ENCODE results near the gene SKI. TPM values are rescaled to one million over a fixed set of nuclear protein-coding genes. Genes with fewer than 3 reads are reported as not detected.
A peak's percentile ranks its signal among the peaks of the same experiment; 100 is the strongest.

Gene SKI
- total RNA-seq, 3 donors from 2014 or later = 43.8 to 45.2 (median 44.7) TPM

DNA sequence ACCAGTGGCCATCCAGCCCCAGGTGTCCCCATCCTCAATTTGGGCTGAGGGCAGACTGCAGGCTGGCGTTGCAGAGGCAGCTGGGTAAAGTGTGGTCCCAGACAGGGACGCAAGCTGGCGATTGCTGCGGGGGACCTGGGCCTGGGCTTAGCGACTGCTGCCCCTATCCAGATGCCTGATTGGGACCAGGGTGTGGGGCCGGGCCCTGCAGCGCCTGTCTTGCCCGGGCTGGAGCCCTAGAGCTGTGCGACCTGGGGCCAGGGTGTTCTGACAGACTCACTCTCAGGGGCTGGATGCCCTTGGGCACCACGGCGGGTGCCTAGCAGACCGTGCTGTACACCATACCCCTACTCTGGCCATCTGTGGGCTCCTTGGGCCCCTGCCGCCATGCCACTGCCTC is 17.3 kb upstream of the SKI start:
- H3K36me3 Mint-ChIP-seq (ENCODE audit: insufficient read depth) = no peaks in the 10 kb centered on the region
- H3K4me3 Mint-ChIP-seq = no peak overlapping the region
- H3K27me3 Mint-ChIP-seq (ENCODE audit: low read depth) = no peaks in the 10 kb centered on the region
- no peaks in the 10 kb centered on the region for H3K9me3 Mint-ChIP-seq
- peaks cover 8% of the 10 kb centered on the region for H3K4me1 Mint-ChIP-seq (ENCODE audit: low read depth)
- no peak for ATAC-seq
- DNase-seq = no peak

DNA sequence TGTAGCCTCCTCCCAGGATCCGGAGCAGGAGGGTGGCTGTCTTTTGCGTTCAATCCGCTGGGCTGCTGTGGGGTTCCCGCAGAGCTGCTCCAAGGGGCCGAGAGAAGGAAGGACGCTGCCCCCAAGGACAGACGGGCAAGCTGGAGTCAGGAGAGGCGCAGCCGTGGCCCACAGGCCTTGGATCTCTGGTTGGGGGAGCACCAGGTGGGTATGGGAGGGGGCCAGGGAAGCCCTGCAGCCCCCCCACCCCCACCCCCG is 15.9 kb upstream of the SKI start:
- no peak overlapping the region for H3K4me3 Mint-ChIP-seq
- H3K4me1 Mint-ChIP-seq (ENCODE audit: low read depth) = peaks cover 8% of the 10 kb centered on the region
- no peak for ATAC-seq

DNA sequence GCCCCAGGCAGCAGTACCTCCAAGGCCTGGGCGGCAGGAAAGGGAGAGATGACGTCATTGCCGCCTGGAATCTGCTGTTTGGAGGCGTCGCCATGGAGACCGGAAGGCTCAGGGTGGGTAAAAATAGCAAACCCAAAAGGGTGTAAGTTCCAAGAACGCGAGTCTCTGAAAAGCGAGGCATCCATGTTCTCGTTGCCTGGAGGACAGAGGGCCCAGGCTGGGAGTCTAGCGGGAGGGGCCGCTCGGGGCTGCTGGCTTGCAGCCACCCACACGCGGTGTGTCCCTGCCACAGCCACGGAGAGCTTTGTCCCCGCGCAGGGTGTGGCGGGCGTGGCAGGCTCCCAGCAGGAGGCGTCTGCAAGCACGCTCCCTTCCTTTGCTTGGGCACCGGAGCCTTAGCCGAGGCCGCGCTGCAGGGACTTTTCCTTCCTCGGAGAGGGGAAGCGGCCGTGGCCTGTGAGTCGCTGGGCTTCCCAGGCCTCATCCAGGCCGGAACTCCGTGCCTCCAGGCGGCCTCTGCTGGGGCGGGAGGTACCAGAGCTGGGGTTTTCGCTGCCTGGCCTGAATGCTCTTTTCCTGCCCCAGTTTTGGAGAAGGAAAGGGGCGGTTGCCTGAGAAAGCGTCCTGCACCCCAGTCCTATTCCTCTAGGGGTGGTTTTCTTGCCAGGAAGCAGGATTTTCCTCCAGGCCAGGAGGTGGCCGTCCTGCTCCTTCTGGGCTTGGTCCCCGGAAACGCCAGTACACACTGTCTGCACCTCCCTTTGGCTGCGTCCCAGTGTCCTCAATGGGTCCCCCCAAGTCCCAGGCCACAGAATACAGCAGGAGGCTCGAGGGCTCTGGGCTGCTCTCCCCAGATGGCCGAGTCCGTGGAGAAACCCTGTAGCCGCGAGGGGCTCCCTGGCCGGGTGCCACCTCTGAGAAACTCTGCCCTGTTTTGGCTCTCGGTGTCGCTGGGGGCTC is 15.3 kb upstream of the SKI start:
- peaks cover 8% of the 10 kb centered on the region for H3K4me1 Mint-ChIP-seq (ENCODE audit: low read depth)
- ATAC-seq (peak; percentile 74 to 81), DNase-seq (no peak)
- H3K36me3 Mint-ChIP-seq (ENCODE audit: insufficient read depth) = no peaks in the 10 kb centered on the region
- H3K27me3 Mint-ChIP-seq (ENCODE audit: low read depth) = no peaks in the 10 kb centered on the region
- H3K9me3 Mint-ChIP-seq = no peaks in the 10 kb centered on the region
- no peak overlapping the region for H3K4me3 Mint-ChIP-seq

More for the DNA sequence above, 15.9 kb upstream of the SKI start:
- Mint-ChIP-seq H3K9me3 (no peaks in the 10 kb centered on the region), H3K36me3 (ENCODE audit: insufficient read depth) (no peaks in the 10 kb centered on the region), H3K27me3 (ENCODE audit: low read depth) (no peaks in the 10 kb centered on the region)
- DNase-seq = no peak

DNA sequence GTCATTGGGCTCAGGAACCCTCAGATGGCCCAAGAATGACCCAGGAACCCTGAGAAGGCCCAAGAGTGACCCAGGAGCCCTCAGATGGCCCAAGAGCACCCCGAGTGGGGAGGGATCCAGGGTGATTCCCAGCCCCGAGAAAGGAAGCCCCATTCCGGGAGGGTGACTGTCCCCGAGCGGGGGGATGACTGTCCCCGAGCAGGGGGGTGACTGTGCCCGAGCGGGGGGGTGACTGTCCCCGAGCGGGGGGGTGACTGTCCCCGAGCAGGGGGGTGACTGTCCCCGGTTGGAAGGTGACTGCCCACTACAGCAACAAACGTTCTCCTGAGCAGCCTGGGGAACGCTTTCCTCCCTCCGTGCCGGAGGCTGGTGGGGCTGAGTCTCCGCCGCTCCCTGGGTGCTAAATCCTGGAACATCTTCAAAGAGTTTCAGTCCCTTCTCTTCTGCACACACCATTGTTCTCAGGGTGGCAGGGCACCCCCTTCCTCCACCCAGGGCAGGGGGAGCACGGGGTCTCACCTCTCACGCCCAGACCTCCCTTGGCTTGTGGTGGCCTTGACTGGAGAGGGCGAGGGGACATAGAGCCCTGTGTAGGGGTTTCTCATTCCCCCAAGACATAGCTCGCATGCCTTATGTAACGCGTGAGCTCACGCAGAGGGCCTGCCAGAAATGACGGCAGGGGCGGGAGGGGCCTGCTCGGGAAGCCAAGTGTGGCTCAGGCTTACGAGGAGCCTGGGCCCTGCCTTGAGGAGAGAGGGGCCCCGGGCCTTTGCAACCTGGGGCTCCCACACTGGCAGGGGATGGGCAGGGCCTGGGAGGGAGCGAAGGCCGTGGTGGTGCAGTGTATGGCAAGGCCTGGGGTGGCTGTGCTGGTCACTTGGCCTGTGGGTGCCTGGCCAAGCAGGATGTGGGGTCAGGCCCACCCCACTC is 14.3 kb upstream of the SKI start:
- Mint-ChIP-seq H3K4me1 (ENCODE audit: low read depth) (peaks cover 8% of the 10 kb centered on the region), H3K36me3 (ENCODE audit: insufficient read depth) (no peaks in the 10 kb centered on the region), H3K9me3 (peaks cover 3% of the 10 kb centered on the region), H3K4me3 (no peak overlapping the region), H3K27me3 (ENCODE audit: low read depth) (no peaks in the 10 kb centered on the region)
- no peak for ATAC-seq
- no peak for DNase-seq

DNA sequence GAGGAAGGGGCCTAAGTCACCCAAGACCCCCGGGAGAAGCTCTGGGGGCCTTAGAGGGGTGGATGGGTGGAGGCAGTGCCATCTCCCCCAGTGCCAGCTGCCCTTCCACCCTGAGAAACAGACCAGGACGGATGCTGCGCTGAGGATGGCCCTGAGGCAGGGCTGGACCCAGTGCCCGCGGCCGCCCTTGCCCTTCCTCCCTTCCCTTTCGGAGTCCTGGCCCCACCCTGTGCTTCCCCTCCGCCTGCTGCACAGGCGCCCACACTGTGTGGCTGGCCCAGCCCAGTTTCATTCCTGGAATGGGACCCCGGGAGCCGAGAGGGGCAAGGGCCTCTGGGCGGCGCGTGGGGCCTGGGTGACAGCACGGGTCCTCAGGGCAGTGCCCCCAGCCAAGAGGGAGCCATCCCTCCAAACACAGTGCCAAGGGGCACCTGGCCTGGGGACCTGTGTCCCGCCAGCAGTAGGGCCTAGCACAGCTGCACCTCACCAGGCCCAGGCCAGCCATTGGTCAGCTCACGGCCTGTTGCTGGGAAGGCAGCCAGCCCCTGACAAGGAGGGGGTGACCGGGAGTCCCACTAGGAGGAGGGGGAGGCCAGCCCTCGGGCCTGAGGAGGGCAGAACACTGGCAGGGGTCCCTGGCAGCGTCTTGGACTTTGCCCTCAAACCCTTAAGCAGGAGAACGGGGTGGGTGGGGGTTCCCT is 13.4 kb upstream of the SKI start:
- Mint-ChIP-seq H3K4me1 (ENCODE audit: low read depth) (peaks cover 8% of the 10 kb centered on the region), H3K27me3 (ENCODE audit: low read depth) (no peaks in the 10 kb centered on the region), H3K9me3 (peaks cover 8% of the 10 kb centered on the region), H3K36me3 (ENCODE audit: insufficient read depth) (no peaks in the 10 kb centered on the region), H3K4me3 (no peak overlapping the region)
- ATAC-seq = no peak
- no peak for DNase-seq

DNA sequence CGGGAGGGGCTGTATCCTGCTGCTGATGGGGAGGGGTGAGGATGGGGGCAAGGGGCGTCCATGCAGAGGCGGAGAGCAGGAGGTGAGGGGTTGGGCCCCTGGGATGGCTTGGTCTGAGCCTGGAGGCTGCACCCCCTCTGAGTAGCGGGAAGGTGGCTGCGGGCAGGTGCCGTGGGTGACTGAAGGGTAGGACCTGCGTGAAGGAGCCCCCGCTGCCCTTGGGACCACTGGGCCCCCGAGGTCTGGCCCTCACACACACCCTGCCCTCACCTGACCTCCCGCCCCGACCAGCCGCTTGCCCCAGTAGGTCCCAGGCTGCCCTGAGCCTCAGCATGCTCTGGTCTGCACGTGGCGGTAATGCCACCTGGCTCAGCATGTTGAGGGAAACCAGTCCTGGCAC is 12.8 kb upstream of the SKI start:
- no peaks in the 10 kb centered on the region for H3K36me3 Mint-ChIP-seq (ENCODE audit: insufficient read depth)
- peaks cover 8% of the 10 kb centered on the region for H3K4me1 Mint-ChIP-seq (ENCODE audit: low read depth)
- H3K27me3 Mint-ChIP-seq (ENCODE audit: low read depth) = no peaks in the 10 kb centered on the region
- ATAC-seq (no peak), DNase-seq (no peak)
- H3K9me3 Mint-ChIP-seq = peaks cover 8% of the 10 kb centered on the region
- H3K4me3 Mint-ChIP-seq = no peak overlapping the region

DNA sequence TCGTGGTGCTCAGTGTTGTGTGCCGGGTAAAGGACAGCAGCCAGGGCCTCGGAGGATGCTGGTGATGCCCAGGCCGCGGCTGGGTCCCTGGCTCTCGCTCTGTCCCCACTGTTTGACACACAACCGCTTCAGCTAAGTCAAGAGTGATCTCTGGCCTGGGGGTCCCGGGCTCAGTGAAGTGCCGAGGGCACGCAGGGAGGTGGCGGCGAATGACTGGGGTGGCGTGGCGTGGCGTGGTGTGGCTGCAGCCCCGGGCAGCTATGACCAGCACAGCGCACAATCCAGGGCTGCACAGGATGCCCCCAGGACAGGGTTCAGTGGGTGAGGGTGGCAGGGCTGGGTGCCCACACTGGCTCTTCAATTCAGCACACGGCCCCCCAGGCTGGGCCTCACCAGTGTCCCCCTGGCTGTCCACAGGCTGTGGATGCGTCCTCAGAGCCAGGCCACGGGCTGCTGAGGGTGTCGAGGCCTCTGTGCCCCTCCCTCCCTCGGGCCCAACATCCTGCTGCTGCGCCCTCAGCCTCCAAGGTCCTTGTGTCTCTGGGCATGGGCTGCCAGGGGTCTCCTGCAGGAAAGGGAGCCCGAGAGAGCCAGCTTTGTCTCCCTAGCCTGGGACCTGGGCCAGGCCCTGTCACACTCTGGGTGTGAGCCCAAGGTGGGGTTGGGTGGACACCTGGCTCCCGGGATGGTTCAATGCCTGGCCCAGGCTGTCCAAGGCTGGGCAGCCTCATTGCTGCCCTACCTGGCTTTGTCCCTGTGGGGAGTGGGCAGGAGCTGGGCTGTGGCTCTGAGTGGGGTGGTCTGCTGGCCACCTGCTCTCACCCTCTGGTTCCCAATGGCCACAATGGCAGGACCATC is 12.0 kb upstream of the SKI start:
- Mint-ChIP-seq H3K9me3 (peaks cover 8% of the 10 kb centered on the region), H3K27me3 (ENCODE audit: low read depth) (no peaks in the 10 kb centered on the region), H3K4me1 (ENCODE audit: low read depth) (peaks cover 8% of the 10 kb centered on the region), H3K36me3 (ENCODE audit: insufficient read depth) (no peaks in the 10 kb centered on the region), H3K4me3 (no peak overlapping the region)
- ATAC-seq (no peak), DNase-seq (no peak)

DNA sequence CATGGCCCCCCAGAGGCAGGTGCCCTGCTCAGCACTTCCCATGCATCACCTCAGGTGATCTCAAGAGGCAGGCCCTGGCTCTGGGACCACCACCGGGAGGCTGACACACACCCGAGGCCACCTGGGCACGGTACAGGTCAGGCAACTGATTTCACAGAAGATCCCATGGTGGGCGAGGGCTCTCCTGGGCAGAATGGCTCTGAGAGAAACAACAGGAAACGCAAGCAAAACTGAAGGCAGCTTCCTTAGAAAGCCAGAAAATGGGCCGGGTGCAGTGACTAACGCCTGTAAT is 11.4 kb upstream of the SKI start:
- DNase-seq (no peak), ATAC-seq (no peak)
- Mint-ChIP-seq H3K27me3 (ENCODE audit: low read depth) (no peaks in the 10 kb centered on the region), H3K4me1 (ENCODE audit: low read depth) (peaks cover 8% of the 10 kb centered on the region), H3K9me3 (peaks cover 8% of the 10 kb centered on the region), H3K4me3 (no peak overlapping the region), H3K36me3 (ENCODE audit: insufficient read depth) (no peaks in the 10 kb centered on the region)

DNA sequence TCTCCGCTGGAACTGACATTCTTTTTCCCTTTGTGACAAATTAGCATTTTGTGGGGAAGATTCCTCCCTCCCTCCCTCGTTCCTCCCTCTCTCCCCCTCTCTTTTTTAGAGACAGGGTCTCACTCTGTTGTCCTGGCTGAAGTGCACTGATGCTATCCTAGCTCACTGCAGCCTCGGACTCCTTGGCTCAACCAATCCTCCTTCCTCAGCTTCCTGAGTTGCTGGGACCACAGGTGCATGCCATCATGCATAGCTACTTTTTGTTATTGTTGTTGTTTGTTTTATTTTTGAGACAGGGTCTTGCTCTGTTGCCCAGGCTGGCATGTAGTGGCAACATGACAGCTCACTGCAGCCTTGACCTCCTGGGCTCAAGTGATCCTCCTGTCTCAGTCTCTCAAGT is 6.8 kb upstream of the SKI start:
- no peak for ATAC-seq
- Mint-ChIP-seq H3K27me3 (ENCODE audit: low read depth) (no peaks in the 10 kb centered on the region), H3K36me3 (ENCODE audit: insufficient read depth) (no peaks in the 10 kb centered on the region), H3K4me3 (no peak overlapping the region), H3K9me3 (peaks cover 8% of the 10 kb centered on the region), H3K4me1 (ENCODE audit: low read depth) (peaks cover 4% of the 10 kb centered on the region)
- DNase-seq = no peak

DNA sequence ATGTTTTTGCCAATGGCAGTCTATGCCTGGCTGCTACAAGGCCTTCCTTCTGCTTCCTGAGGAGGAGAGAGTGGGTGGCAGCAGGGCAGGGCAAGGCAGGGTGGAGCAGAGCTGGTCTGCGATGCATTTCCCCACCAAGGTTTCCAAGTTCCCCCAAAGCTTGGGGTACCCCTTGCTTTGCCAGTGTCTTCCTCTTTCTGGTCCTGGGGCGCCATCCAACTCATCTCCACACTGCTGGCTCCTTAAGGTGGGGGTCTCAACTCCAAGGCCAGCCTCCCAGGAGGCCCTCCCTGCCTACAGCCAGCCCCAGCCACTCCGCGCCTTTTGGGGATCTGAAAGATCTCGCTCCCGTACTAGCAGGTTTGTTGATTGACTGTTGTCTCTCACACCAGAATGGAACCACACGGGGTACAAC is 3.9 kb upstream of the SKI start:
- peaks cover 1% of the 10 kb centered on the region for H3K9me3 Mint-ChIP-seq
- DNase-seq (no peak), ATAC-seq (no peak)
- no peaks in the 10 kb centered on the region for H3K27me3 Mint-ChIP-seq (ENCODE audit: low read depth)
- peaks cover 6% of the 10 kb centered on the region for H3K4me1 Mint-ChIP-seq (ENCODE audit: low read depth)
- H3K4me3 Mint-ChIP-seq = no peak overlapping the region
- H3K36me3 Mint-ChIP-seq (ENCODE audit: insufficient read depth) = no peaks in the 10 kb centered on the region

DNA sequence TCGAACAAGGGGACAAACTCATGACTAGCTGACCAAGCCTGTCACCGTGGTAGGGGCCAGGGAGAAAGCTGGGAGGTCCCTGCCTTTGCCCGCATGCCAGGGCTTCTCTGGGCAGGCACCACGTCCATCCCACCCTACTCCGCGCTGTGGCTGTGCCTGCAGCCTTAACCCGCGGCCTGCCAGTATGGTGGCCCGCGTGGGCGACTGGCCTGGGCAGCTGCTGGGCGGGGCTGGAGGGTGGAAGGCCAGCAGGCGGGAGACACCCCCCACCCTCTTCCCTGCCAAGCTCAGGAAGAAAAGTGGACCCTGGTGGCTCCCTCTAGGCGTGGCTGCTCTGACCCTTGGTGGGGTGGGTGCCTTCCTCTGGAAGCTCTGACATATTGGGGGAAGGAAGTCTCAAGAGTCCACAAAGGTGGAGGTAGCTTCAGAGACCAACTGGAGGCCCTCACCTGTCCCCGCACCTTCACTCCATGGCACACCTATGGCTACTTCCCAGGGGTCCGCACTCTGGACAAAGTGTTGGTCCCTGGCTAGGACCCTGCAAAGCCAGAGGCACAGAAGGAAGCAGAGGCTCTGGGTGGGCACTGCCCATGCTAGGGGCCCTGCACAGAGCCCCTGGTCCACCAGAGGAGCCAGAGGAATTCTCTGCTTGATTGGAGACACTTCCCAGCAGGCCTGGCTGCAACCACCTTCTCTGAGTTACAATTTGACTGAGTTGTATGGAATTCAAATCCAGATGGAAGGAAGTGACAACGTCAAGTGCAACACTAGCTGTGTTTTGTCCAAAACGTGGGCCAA is 3.3 kb upstream of the SKI start:
- no peaks in the 10 kb centered on the region for H3K9me3 Mint-ChIP-seq
- H3K27me3 Mint-ChIP-seq (ENCODE audit: low read depth) = no peaks in the 10 kb centered on the region
- ATAC-seq = no peak
- H3K4me1 Mint-ChIP-seq (ENCODE audit: low read depth) = peaks cover 6% of the 10 kb centered on the region
- no peaks in the 10 kb centered on the region for H3K36me3 Mint-ChIP-seq (ENCODE audit: insufficient read depth)
- DNase-seq = no peak
- no peak overlapping the region for H3K4me3 Mint-ChIP-seq

DNA sequence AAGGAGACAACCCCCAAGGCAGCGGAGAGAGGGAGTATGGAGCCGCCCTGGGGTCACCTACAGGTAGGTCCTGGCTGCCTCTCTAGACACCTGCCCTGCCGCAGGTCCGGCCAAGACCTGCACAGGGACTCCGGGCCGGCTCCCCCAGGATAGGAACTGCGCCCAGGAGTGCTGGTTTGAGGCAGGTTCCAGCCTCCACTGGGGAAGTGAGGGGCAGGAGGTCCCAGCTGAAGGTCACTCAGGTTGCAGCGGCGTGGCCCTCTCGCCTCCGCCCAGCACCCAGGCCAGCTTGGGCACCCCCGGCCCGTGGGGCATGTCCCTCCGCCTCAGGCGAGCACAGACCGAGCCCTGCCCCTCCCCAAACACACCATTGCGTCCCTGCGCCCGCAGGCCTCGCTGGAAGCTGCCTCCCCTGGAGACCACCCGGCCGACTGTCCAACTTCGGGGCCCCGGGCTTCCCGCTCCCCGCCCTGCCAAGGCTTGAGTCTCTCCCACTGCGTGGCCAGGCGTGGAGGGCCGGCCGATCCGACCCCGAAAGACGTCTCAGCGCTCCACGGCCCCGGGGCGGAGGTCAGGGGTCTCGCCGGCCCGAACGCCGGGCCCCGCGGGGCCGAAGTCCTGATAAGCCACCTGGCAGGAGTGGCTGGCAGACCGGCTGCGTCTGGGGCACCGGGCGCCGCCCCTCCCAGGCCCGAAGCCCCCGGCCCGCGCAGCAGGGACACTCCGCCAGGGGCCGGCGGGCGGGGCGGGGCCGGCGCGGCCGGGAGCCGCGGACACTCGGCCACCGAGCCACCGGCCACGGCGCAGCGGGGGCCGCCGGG is 1.4 kb upstream of the SKI start:
- DNase-seq (no peak), ATAC-seq (no peak)
- peaks cover 16% of the 10 kb centered on the region for H3K4me1 Mint-ChIP-seq (ENCODE audit: low read depth)
- no peaks in the 10 kb centered on the region for H3K36me3 Mint-ChIP-seq (ENCODE audit: insufficient read depth)
- no peaks in the 10 kb centered on the region for H3K27me3 Mint-ChIP-seq (ENCODE audit: low read depth)
- no peaks in the 10 kb centered on the region for H3K9me3 Mint-ChIP-seq
- peak overlapping the region; percentile 78 for H3K4me3 Mint-ChIP-seq
